ENCODE results near the gene TMEM74B. TPM values are rescaled to one million over a fixed set of nuclear protein-coding genes. Genes with fewer than 3 reads are reported as not detected.
"Not testable (repeated sequence)": the region's sequence is repeated elsewhere in the genome, so short reads cannot be mapped to it uniquely, and the experiment has no call there.

Gene TMEM74B
- total and polyA plus RNA-seq, 4 experiments from 2014 or later, result not detected

DNA sequence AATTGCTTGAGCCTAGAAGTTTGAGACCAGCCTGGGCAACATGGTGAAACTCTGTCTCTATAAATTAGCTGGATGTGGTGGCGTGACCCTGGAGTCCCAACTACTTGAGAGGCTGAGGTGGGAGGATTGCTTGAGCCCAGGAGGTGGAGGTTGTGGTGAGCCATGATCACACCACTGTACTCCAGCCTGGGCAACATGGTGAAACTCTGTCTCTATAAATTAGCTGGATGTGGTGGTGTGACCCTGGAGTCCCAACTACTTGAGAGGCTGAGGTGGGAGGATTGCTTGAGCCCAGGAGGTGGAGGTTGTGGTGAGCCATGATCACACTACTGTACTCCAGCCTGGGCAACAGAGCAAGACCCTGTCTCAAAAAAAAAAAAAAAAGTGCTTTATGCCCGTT lies 35.0 kb downstream of the TMEM74B start:
- H3K27ac ChIP-seq (ENCODE audit: low read depth, low read length); H3K4me3 ChIP-seq (ENCODE audit: low read length in 2 of 2); H3K9me3 Mint-ChIP-seq; intact Hi-C loops (cut with micrococcal nuclease); H3K27me3 Mint-ChIP-seq; H3K4me3 Mint-ChIP-seq; CTCF ChIA-PET (ENCODE audit: partially characterized antibody); H3K4me1 ChIP-seq (ENCODE audit: insufficient read depth, low read length); H3K27me3 ChIP-seq (ENCODE audit: insufficient read depth, low read length); H3K27ac Mint-ChIP-seq; POLR2A ChIA-PET (ENCODE audit: partially characterized antibody); DNase-seq; H3K9me3 ChIP-seq (ENCODE audit: control insufficient read depth in 1 of 2, low read length in 2 of 2): not testable (repeated sequence)
- peaks cover 22% of the 10 kb centered on the region for H3K36me3 ChIP-seq (ENCODE audit: insufficient read depth, low read length)
- Mint-ChIP-seq H3K36me3 (peaks cover 72 to 79% of the 10 kb centered on the region in 2 donors), H3K4me1 (peaks cover 18 to 36% (median 21%) of the 10 kb centered on the region in 4 donors)

DNA sequence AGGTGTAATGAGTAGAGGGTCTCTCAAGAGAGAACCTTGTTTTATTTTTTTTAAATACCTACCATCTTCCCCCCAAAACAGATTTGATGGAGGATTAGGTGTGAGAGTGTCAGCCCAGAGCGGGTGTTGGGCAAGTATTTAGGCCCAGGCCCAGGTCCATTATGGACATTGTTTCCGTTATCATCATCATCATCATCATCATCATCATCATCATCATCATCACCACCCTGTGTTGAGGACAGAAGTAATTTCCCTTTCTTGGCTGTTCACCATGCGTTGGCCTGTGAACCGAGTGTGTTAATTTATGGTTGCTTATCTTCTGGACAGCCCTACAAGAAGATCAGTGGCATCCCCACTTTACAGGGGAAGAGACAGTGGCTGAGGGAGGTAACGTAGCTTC lies 37.8 kb downstream of the TMEM74B start:
- Mint-ChIP-seq H3K27me3 (no peaks in the 10 kb centered on the region), H3K9me3 (peaks cover 0 to 2% (median 0%) of the 10 kb centered on the region in 8 donors), H3K4me1 (peaks cover 19 to 33% (median 29%) of the 10 kb centered on the region in 4 donors), H3K27ac (no peak overlapping the region), H3K4me3 (no peak overlapping the region), H3K36me3 (peaks cover 50 to 81% of the 10 kb centered on the region in 2 donors)
- no peak overlapping the region for H3K27ac ChIP-seq (ENCODE audit: low read depth, low read length)
- peaks cover 4% of the 10 kb centered on the region for H3K4me1 ChIP-seq (ENCODE audit: insufficient read depth, low read length)
- no peak overlapping the region for H3K4me3 ChIP-seq (ENCODE audit: low read length in 2 of 2)
- no peak for DNase-seq
- no peaks in the 10 kb centered on the region for H3K9me3 ChIP-seq (ENCODE audit: control insufficient read depth in 1 of 2, low read length in 2 of 2)
- ChIA-PET POLR2A (ENCODE audit: partially characterized antibody) (no interaction called here), CTCF (ENCODE audit: partially characterized antibody) (no interaction called here)
- peaks cover 17% of the 10 kb centered on the region for H3K36me3 ChIP-seq (ENCODE audit: insufficient read depth, low read length)
- no peaks in the 10 kb centered on the region for H3K27me3 ChIP-seq (ENCODE audit: insufficient read depth, low read length)
- intact Hi-C loops (cut with micrococcal nuclease), result no loop called here

DNA sequence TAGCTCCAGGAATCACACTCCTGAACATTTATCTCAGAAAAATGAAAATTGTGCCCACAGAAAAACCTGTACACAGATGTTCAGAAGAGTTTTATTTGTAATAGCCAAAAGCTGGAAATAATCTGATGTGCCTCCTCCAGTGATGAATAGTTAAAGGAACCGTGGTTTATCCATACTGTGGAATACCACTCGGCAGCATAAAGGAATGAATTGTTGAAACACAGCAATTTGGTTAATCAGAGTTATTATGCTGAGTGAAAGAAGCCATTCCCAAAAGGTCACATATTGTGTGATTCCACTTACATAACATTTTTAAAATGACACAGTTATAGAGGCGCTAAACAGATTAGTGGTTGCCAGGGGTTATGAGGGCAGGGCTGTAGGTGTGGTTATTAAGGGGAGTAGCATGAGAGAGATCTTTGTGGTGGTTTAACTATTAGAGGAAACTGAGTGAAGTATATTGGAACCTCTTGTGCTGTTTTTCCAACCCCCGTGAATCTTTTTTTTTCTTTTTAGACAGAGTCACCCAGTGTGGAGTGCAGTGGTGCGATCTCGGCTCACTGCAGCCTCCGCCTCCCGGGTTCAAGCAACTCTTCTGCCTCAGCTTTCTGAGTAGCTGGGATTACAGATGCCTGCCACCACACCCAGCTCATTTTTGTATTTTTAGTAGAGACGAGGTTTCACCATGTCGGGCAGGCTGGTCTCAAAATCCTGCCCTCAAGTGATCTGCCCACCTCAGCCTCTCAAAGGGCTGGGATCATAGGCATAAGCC lies 40.2 kb downstream of the TMEM74B start:
- CTCF ChIA-PET (ENCODE audit: partially characterized antibody), result no interaction called here
- no peak overlapping the region for H3K27ac ChIP-seq (ENCODE audit: low read depth, low read length)
- H3K36me3 Mint-ChIP-seq, result peaks cover 52 to 86% of the 10 kb centered on the region in 2 donors
- intact Hi-C loops (cut with micrococcal nuclease), result no loop called here
- H3K36me3 ChIP-seq (ENCODE audit: insufficient read depth, low read length), result peaks cover 22% of the 10 kb centered on the region
- H3K4me1 ChIP-seq (ENCODE audit: insufficient read depth, low read length), result peaks cover 4% of the 10 kb centered on the region
- peaks cover 21 to 32% (median 25%) of the 10 kb centered on the region in 4 donors for H3K4me1 Mint-ChIP-seq
- H3K4me3 Mint-ChIP-seq, result no peak overlapping the region
- no peaks in the 10 kb centered on the region for H3K9me3 ChIP-seq (ENCODE audit: control insufficient read depth in 1 of 2, low read length in 2 of 2)
- no peaks in the 10 kb centered on the region for H3K27me3 ChIP-seq (ENCODE audit: insufficient read depth, low read length)
- no peaks in the 10 kb centered on the region for H3K9me3 Mint-ChIP-seq
- peak overlapping the region in 1 of 7 donors; percentile 0 for H3K27ac Mint-ChIP-seq
- H3K4me3 ChIP-seq (ENCODE audit: low read length in 2 of 2), result no peak overlapping the region
- no peak for DNase-seq
- POLR2A ChIA-PET (ENCODE audit: partially characterized antibody), result no interaction called here
- no peaks in the 10 kb centered on the region for H3K27me3 Mint-ChIP-seq

DNA sequence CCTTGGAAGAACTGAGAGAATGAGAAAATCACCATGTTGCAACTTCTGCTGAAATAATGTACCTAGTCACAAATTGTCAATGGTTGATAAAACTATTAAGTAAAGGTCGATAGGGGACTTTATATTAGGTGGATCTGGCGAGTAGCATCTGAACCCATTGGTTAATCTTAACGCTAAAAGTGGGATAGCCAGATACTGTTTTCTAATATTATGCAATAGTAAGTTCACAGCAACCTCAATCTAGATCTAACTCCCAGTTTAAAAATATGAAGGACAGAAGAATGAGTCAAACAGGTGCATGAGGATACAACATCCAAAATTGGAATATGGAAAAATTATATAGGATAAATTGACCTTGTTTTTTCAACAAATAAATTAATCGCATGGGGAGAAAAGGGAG lies 47.5 kb downstream of the TMEM74B start:
- H3K27ac Mint-ChIP-seq, result peak overlapping the region in 2 of 7 donors; percentile 3 to 75
- intact Hi-C loops (cut with micrococcal nuclease), result no loop called here
- H3K36me3 ChIP-seq (ENCODE audit: insufficient read depth, low read length), result peaks cover 50% of the 10 kb centered on the region

DNA sequence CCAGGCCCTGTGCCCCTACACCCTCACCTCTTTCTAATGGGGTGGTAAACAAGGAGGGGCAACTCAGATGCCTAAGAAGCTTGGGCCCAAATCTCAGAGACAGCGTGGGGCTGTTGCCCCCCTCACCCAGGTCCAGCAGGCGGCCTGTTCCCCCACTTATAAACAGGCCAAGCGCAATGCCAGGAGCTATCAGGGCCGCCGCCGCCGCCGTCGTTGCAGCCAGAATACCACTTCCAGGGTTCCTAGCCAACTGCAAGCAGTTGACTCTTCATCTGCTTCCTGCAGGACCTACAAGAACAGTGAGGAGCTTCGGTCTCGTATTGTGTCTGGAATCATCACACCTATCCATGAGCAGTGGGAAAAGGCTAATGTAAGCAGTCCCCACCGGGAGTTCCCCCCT lies 49.9 kb downstream of the TMEM74B start:
- peaks cover 19% of the 10 kb centered on the region for H3K4me1 ChIP-seq (ENCODE audit: insufficient read depth, low read length)
- H3K9me3 Mint-ChIP-seq, result no peaks in the 10 kb centered on the region
- ChIA-PET POLR2A (ENCODE audit: partially characterized antibody) (no interaction called here), CTCF (ENCODE audit: partially characterized antibody) (interaction anchor here (1.3 kb wide), 1 partner anchor 26 kb away, joined by 4 read pairs; no protein-coding TSS in a partner anchor)
- peaks cover 85 to 89% of the 10 kb centered on the region in 2 donors for H3K36me3 Mint-ChIP-seq
- no peaks in the 10 kb centered on the region for H3K27me3 ChIP-seq (ENCODE audit: insufficient read depth, low read length)
- H3K9me3 ChIP-seq (ENCODE audit: control insufficient read depth in 1 of 2, low read length in 2 of 2), result no peaks in the 10 kb centered on the region
- intact Hi-C loops (cut with micrococcal nuclease), result no loop called here
- no peak for DNase-seq
- H3K27ac ChIP-seq (ENCODE audit: low read depth, low read length), result no peak overlapping the region
- H3K4me3 ChIP-seq (ENCODE audit: low read length in 2 of 2), result no peak overlapping the region
- H3K27me3 Mint-ChIP-seq, result no peaks in the 10 kb centered on the region
- peak overlapping the region in 2 of 7 donors; percentile 25 to 35 for H3K27ac Mint-ChIP-seq
- peaks cover 65% of the 10 kb centered on the region for H3K36me3 ChIP-seq (ENCODE audit: insufficient read depth, low read length)
- no peak overlapping the region for H3K4me3 Mint-ChIP-seq
- peaks cover 23 to 47% (median 29%) of the 10 kb centered on the region in 4 donors for H3K4me1 Mint-ChIP-seq

More for the DNA sequence above, 47.5 kb downstream of the TMEM74B start:
- ChIA-PET POLR2A (ENCODE audit: partially characterized antibody) (no interaction called here), CTCF (ENCODE audit: partially characterized antibody) (no interaction called here)
- H3K4me3 Mint-ChIP-seq, result no peak overlapping the region
- H3K9me3 ChIP-seq (ENCODE audit: control insufficient read depth in 1 of 2, low read length in 2 of 2), result no peaks in the 10 kb centered on the region
- H3K36me3 Mint-ChIP-seq, result peaks cover 76 to 83% of the 10 kb centered on the region in 2 donors
- peaks cover 10 to 25% (median 17%) of the 10 kb centered on the region in 4 donors for H3K4me1 Mint-ChIP-seq
- no peaks in the 10 kb centered on the region for H3K9me3 Mint-ChIP-seq
- H3K27me3 ChIP-seq (ENCODE audit: insufficient read depth, low read length), result no peaks in the 10 kb centered on the region
- no peak overlapping the region for H3K4me3 ChIP-seq (ENCODE audit: low read length in 2 of 2)
- H3K4me1 ChIP-seq (ENCODE audit: insufficient read depth, low read length), result peaks cover 5% of the 10 kb centered on the region
- no peak for DNase-seq
- H3K27ac ChIP-seq (ENCODE audit: low read depth, low read length), result no peak overlapping the region
- H3K27me3 Mint-ChIP-seq, result no peaks in the 10 kb centered on the region

DNA sequence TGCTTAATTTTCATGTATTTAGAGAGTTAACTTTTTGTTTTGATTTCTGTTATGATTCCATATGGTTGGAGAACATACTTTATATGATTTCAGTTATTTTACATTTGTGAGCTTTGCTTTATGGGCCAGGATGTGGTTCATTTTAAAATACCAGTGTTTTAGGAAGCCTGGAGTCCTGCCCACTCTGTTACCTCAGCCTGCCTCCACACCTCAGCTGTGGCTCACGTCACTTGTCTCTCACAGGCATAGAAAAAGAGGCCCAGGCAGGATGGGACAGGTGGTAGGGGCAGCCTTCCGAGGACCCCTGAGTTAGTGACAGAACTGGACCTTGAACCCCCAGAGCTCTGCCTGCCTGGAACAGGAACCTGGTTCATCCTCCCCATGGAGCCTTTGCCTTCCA lies 50.4 kb downstream of the TMEM74B start:
- Mint-ChIP-seq H3K36me3 (peaks cover 85 to 91% of the 10 kb centered on the region in 2 donors), H3K27me3 (no peaks in the 10 kb centered on the region), H3K27ac (no peak overlapping the region), H3K4me1 (peaks cover 23 to 52% (median 31%) of the 10 kb centered on the region in 4 donors), H3K4me3 (no peak overlapping the region), H3K9me3 (no peaks in the 10 kb centered on the region)
- no peaks in the 10 kb centered on the region for H3K9me3 ChIP-seq (ENCODE audit: control insufficient read depth in 1 of 2, low read length in 2 of 2)
- H3K27me3 ChIP-seq (ENCODE audit: insufficient read depth, low read length), result no peaks in the 10 kb centered on the region
- intact Hi-C loops (cut with micrococcal nuclease), result no loop called here
- peaks cover 19% of the 10 kb centered on the region for H3K4me1 ChIP-seq (ENCODE audit: insufficient read depth, low read length)
- CTCF ChIA-PET (ENCODE audit: partially characterized antibody), result interaction anchor here (1.3 kb wide), 1 partner anchor 25 kb away, joined by 4 read pairs; no protein-coding TSS in a partner anchor
- POLR2A ChIA-PET (ENCODE audit: partially characterized antibody), result no interaction called here
- peaks cover 69% of the 10 kb centered on the region for H3K36me3 ChIP-seq (ENCODE audit: insufficient read depth, low read length)
- DNase-seq, result no peak
- no peak overlapping the region for H3K27ac ChIP-seq (ENCODE audit: low read depth, low read length)
- no peak overlapping the region for H3K4me3 ChIP-seq (ENCODE audit: low read length in 2 of 2)

DNA sequence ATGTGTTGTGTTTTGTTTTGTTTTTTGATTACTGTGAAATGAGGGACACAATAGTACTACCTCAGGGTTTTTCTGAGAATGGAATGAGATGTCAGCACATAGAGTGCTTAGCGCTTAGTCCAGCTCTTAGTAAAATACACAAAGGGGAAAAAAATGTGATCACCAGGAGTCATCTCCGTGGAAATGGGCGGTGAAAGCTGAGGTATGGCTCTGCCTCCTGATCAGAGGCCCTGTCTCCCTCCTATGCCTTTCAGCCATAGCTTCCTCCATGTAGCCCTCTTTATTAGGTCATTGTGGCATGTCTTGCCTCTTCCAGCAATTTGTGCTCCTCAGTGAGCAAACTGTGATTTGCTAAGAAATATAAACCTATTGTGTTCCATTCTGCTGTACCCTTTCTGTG lies 53.4 kb downstream of the TMEM74B start:
- Histone ChIP-seq H3K9me3 (ENCODE audit: control insufficient read depth in 1 of 2, low read length in 2 of 2) (no peaks in the 10 kb centered on the region), H3K27me3 (ENCODE audit: insufficient read depth, low read length) (no peaks in the 10 kb centered on the region), H3K4me1 (ENCODE audit: insufficient read depth, low read length) (peaks cover 19% of the 10 kb centered on the region), H3K4me3 (ENCODE audit: low read length in 2 of 2) (no peak overlapping the region), H3K36me3 (ENCODE audit: insufficient read depth, low read length) (peaks cover 72% of the 10 kb centered on the region), H3K27ac (ENCODE audit: low read depth, low read length) (no peak overlapping the region)
- Mint-ChIP-seq H3K4me1 (peaks cover 28 to 54% (median 36%) of the 10 kb centered on the region in 4 donors), H3K27ac (peak overlapping the region in 1 of 7 donors; percentile 1), H3K36me3 (peaks cover 83 to 85% of the 10 kb centered on the region in 2 donors), H3K4me3 (no peak overlapping the region), H3K27me3 (no peaks in the 10 kb centered on the region), H3K9me3 (no peaks in the 10 kb centered on the region)
- POLR2A ChIA-PET (ENCODE audit: partially characterized antibody), result interaction anchor here (0.6 to 1.0 kb wide), 2 partner anchors 13 to 1532 kb away, joined by 3 read pairs; partner anchors contain the start of genes IDH3B and PSMF1
- intact Hi-C loops (cut with micrococcal nuclease), result no loop called here
- CTCF ChIA-PET (ENCODE audit: partially characterized antibody), result interaction anchor here (1.4 kb wide), 1 partner anchor 23 kb away, joined by 3 read pairs; no protein-coding TSS in a partner anchor
- no peak for DNase-seq

All from CD4-positive, alpha-beta memory T cell (primary cell).